GM23248 (cell line): ENCODE data around the gene LRMDA. TPM values are rescaled to one million over a fixed set of nuclear protein-coding genes. Genes with fewer than 3 reads are reported as not detected.

ENCODE experiments used
- DNase-seq: peaks from one replicate; pipeline ENCODE4 v3.0.0-alpha.2; 2015
- H2AFZ ChIP-seq: fragments of 200-600 bp; sonication (generic); 2 replicates; pipeline ENCODE4 v1.6.1; 2016; ENCODE audit warnings: antibody characterized with exemption
- H3F3A ChIP-seq: fragments of 200-600 bp; sonication (generic); 2 replicates; pipeline ENCODE4 v1.6.1; 2016; ENCODE audit warnings: mild to moderate bottlenecking, antibody characterized with exemption, mixed run types; ENCODE audit not compliant: insufficient read depth
- H3K27ac ChIP-seq: fragments of 200-600 bp; sonication (generic); 2 replicates; pipeline ENCODE4 v1.5.1; 2016; ENCODE audit warnings: mild to moderate bottlenecking
- H3K27me3 ChIP-seq: fragments of 200-600 bp; sonication (generic); replicated peaks from 2 replicates; pipeline ENCODE4 v1.6.1; 2016; ENCODE audit warnings: mild to moderate bottlenecking; ENCODE audit not compliant: insufficient read depth
- H3K36me3 ChIP-seq: fragments of 200-600 bp; sonication (generic); 2 replicates; pipeline ENCODE4 v1.6.1; 2016; ENCODE audit warnings: low read depth, mild to moderate bottlenecking
- H3K4me1 ChIP-seq: fragments of 200-600 bp; sonication (generic); 2 replicates; pipeline ENCODE4 v1.6.1; 2016; ENCODE audit warnings: mild to moderate bottlenecking; ENCODE audit not compliant: insufficient read depth
- H3K4me2 ChIP-seq: fragments of 200-600 bp; sonication (generic); one replicate; pipeline ENCODE4 v1.6.1; 2016; ENCODE audit warnings: mild to moderate bottlenecking; ENCODE audit not compliant: unreplicated experiment
- H3K4me3 ChIP-seq: fragments of 200-600 bp; sonication (generic); 2 replicates; pipeline ENCODE4 v1.5.1; 2016; ENCODE audit warnings: mild to moderate bottlenecking
- H3K79me2 ChIP-seq: fragments of 200-600 bp; sonication (generic); 2 replicates; pipeline ENCODE4 v1.6.1; 2016; ENCODE audit warnings: mild to moderate bottlenecking; ENCODE audit not compliant: insufficient read depth
- H3K9ac ChIP-seq: fragments of 200-600 bp; sonication (generic); 2 replicates; pipeline ENCODE4 v1.6.1; 2016; ENCODE audit warnings: mild to moderate bottlenecking
- H3K9me2 ChIP-seq: fragments of 200-600 bp; sonication (generic); 2 replicates; pipeline ENCODE4 v1.6.1; 2016; ENCODE audit warnings: mixed run types, mild to moderate bottlenecking, moderate library complexity; ENCODE audit not compliant: insufficient read depth
- H3K9me3 ChIP-seq: fragments of 200-600 bp; sonication (generic); one replicate; pipeline ENCODE4 v1.6.1; 2017; ENCODE audit warnings: low read depth
- H4K20me1 ChIP-seq: fragments of 200-600 bp; sonication (generic); 2 replicates; pipeline ENCODE4 v1.6.0; 2016; ENCODE audit not compliant: insufficient read depth
- EZH2 ChIP-seq: fragments of 200-600 bp; sonication (generic); IDR thresholded peaks from 2 replicates; pipeline ENCODE4 v1.6.1; 2018; ENCODE audit warnings: antibody characterized with exemption, mild to moderate bottlenecking; ENCODE audit not compliant: insufficient read depth, poor library complexity, severe bottlenecking
- EZH2phosphoT487 ChIP-seq: fragments of 200-600 bp; sonication (generic); IDR thresholded peaks from 2 replicates; pipeline ENCODE4 v1.6.1; 2018; ENCODE audit warnings: antibody characterized with exemption, moderate library complexity, mild to moderate bottlenecking, low read depth; ENCODE audit not compliant: insufficient read depth
- WGBS, 2 experiments: methylation state at CpG; one replicate each; pipeline ENCODE4 v1.1.6; 2015 to 2017; ENCODE audit warnings: low lambda C conversion rate in 2 of 2, low coverage in 1 of 2; ENCODE audit errors: missing lambda C conversion rate in 2 of 2; 5-methylcytosine and 5-hydroxymethylcytosine counted together
- in situ Hi-C: fragments of 300-500 bp; cut with MboI; formaldehyde crosslinking; loops from 2 replicates; pipeline ENCODE4 v1.15.0; 2020
- polyA plus RNA-seq: library from polyadenylated mRNA; unstranded; fragments of >200 nt; fragmentation: Nextera tagmentation; extraction: Ambion mirVana; gene quantifications from 2 replicates; pipeline ENCODE4 v1.2.1, GENCODE V29; 2016
- total RNA-seq: library from RNA; depleted of rRNA; stranded (reverse); fragments of >200 nt; shearing (Covaris generic); gene quantifications from 2 replicates; pipeline ENCODE4 v1.2.3, GENCODE V29; 2014

LRMDA gene
- total and polyA plus RNA-seq, 2 experiments from 2014 or later: 2.6 TPM; not detected in 1

- H3K36me3 ChIP-seq: no peaks in the 10 kb centered on the region
- H3F3A ChIP-seq: no peaks in the 10 kb centered on the region
- no peak overlapping the region for H3K9ac ChIP-seq
- peaks cover 16% of the 10 kb centered on the region; the same call in 1 of the 2 replicates for H3K27me3 ChIP-seq
- WGBS, 2 experiments: 44 to 64% methylated on average over 1 of the region's 1 CpG
- H3K9me3 ChIP-seq: no peaks in the 10 kb centered on the region
- no peaks in the 10 kb centered on the region for H3K79me2 ChIP-seq
- 0 out of 2 replicates have a peak, but pooled peaks cover 4% of the 10 kb centered on the region for H3K4me1 ChIP-seq
- H3K27ac ChIP-seq: no peak overlapping the region
- no peak overlapping the region for H2AFZ ChIP-seq
- H4K20me1 ChIP-seq: no peaks in the 10 kb centered on the region
- no peak overlapping the region for H3K4me2 ChIP-seq
- no peak for DNase-seq
- TF ChIP-seq EZH2: no peak
- TF ChIP-seq EZH2phosphoT487: no peak
- no peak overlapping the region for H3K4me3 ChIP-seq
- in situ Hi-C loops: no loop called here
- H3K9me2 ChIP-seq: no peaks in the 10 kb centered on the region
These were observed 564.3 kb downstream of the LRMDA start for GRCh38 chr10:75995720-75996119.

- Histone ChIP-seq H4K20me1 (no peaks in the 10 kb centered on the region), H2AFZ (no peak overlapping the region), H3K9ac (no peak overlapping the region), H3K4me1 (no peaks in the 10 kb centered on the region), H3K9me3 (no peaks in the 10 kb centered on the region), H3K79me2 (no peaks in the 10 kb centered on the region), H3K27ac (no peak overlapping the region), H3K4me3 (no peak overlapping the region), H3F3A (no peaks in the 10 kb centered on the region), H3K4me2 (no peak overlapping the region), H3K27me3 (peaks cover 16% of the 10 kb centered on the region; the same call in 1 of the 2 replicates), H3K9me2 (no peaks in the 10 kb centered on the region), H3K36me3 (no peaks in the 10 kb centered on the region)
- no peak for DNase-seq
- WGBS, 2 experiments: 28 to 43% methylated on average over 2 of the region's 2 CpGs
- in situ Hi-C loops: no loop called here
- no peak for TF ChIP-seq EZH2phosphoT487
- TF ChIP-seq EZH2: no peak
These were observed 567.6 kb downstream of the LRMDA start for GRCh38 chr10:75999001-75999400.

- H3K9me3 ChIP-seq: no peaks in the 10 kb centered on the region
- no peak overlapping the region for H3K9ac ChIP-seq
- H3K4me3 ChIP-seq: no peak overlapping the region
- H3K4me2 ChIP-seq: no peak overlapping the region
- H3K36me3 ChIP-seq: no peaks in the 10 kb centered on the region
- 76 to 82% methylated on average over 7 of the region's 7 CpGs for WGBS, 2 experiments
- TF ChIP-seq EZH2phosphoT487: no peak
- no peak for TF ChIP-seq EZH2
- H3K4me1 ChIP-seq: no peaks in the 10 kb centered on the region
- H4K20me1 ChIP-seq: no peaks in the 10 kb centered on the region
- H2AFZ ChIP-seq: no peak overlapping the region
- no peaks in the 10 kb centered on the region for H3K79me2 ChIP-seq
- H3K27me3 ChIP-seq: peaks cover 16% of the 10 kb centered on the region; the same call in 1 of the 2 replicates
- H3K9me2 ChIP-seq: no peaks in the 10 kb centered on the region
- DNase-seq: no peak
- no peaks in the 10 kb centered on the region for H3F3A ChIP-seq
- in situ Hi-C loops: no loop called here
- H3K27ac ChIP-seq: no peak overlapping the region
These were observed 568.2 kb downstream of the LRMDA start for GRCh38 chr10:75999515-76000209.

- H3K4me3 ChIP-seq: no peak overlapping the region
- WGBS, 2 experiments: 72 to 77% methylated on average over 4 to 5 of the region's 5 CpGs
- no peaks in the 10 kb centered on the region for H3K9me3 ChIP-seq
- no peak for TF ChIP-seq EZH2phosphoT487
- TF ChIP-seq EZH2: no peak
- DNase-seq: no peak
- H3K4me1 ChIP-seq: no peaks in the 10 kb centered on the region
- no peaks in the 10 kb centered on the region for H3K36me3 ChIP-seq
- H3F3A ChIP-seq: no peaks in the 10 kb centered on the region
- no peak overlapping the region for H3K4me2 ChIP-seq
- in situ Hi-C loops: no loop called here
- H3K9ac ChIP-seq: no peak overlapping the region
- no peaks in the 10 kb centered on the region for H3K79me2 ChIP-seq
- peaks cover 16% of the 10 kb centered on the region; the same call in 1 of the 2 replicates for H3K27me3 ChIP-seq
- no peak overlapping the region for H3K27ac ChIP-seq
- no peaks in the 10 kb centered on the region for H4K20me1 ChIP-seq
- H2AFZ ChIP-seq: no peak overlapping the region
- no peaks in the 10 kb centered on the region for H3K9me2 ChIP-seq
These were observed 569.1 kb downstream of the LRMDA start for GRCh38 chr10:76000550-76000949.
